H1 (cell line): ENCODE measurements around the gene CYP4B1. TPM values are rescaled to one million over a fixed set of nuclear protein-coding genes. Genes with fewer than 3 reads are reported as not detected.

Experiments
- CTCF ChIA-PET: fragments of 300-600 bp; sonication (Branson Sonifier 250); formaldehyde crosslinking; loops from one replicate; lab custom pipeline; 2021; ENCODE audit not compliant: partially characterized antibody; lab: Charles Lee
- POLR2A ChIA-PET: fragments of 300-600 bp; sonication (Branson Sonifier 250); formaldehyde crosslinking; loops from one replicate; lab custom pipeline; 2021; ENCODE audit warnings: inconsistent platforms; ENCODE audit not compliant: partially characterized antibody; lab: Charles Lee
- DNase-seq, 2 experiments: peaks; one replicate each; pipeline versions ENCODE4 v3.0.0 to v3.0.0-alpha.2; 2010 to 2022; ENCODE audit warnings: low spot score in 2 of 2, low read depth in 1 of 2, mixed read lengths in 1 of 2
- FAIRE-seq: peaks from 2 replicates; lab custom pipeline; 2011; peaks lifted over from hg19 to GRCh38; lab: Jason Lieb, UNC
- H2AFZ ChIP-seq: 2 replicates; pipeline ENCODE4 v1.8.1; 2012; ENCODE audit warnings: low read length, inconsistent platforms
- H2AK5ac ChIP-seq: 2 replicates; pipeline ENCODE4 v1.6.1; 2013; ENCODE audit warnings: low read depth, low read length
- H2BK120ac ChIP-seq: replicated peaks from 2 replicates; pipeline ENCODE3; 2013; ENCODE audit warnings: low read depth, low read length, inconsistent platforms
- H2BK12ac ChIP-seq: 2 replicates; pipeline ENCODE4 v1.6.1; 2013; ENCODE audit warnings: low read depth, low read length
- H2BK15ac ChIP-seq: 2 replicates; pipeline ENCODE4 v1.6.1; 2013; ENCODE audit warnings: low read length
- H2BK20ac ChIP-seq: 2 replicates; pipeline ENCODE4 v1.6.1; 2013; ENCODE audit warnings: low read length
- H2BK5ac ChIP-seq: 2 replicates; pipeline ENCODE4 v1.6.1; 2013; ENCODE audit warnings: low read depth, low read length
- H3K14ac ChIP-seq: 2 replicates; pipeline ENCODE4 v1.6.1; 2013; ENCODE audit warnings: inconsistent platforms; ENCODE audit not compliant: insufficient read length
- H3K18ac ChIP-seq: 2 replicates; pipeline ENCODE4 v1.6.1; 2013; ENCODE audit warnings: low read length; ENCODE audit errors: extremely low read depth
- H3K23ac ChIP-seq: 2 replicates; pipeline ENCODE4 v1.6.1; 2013; ENCODE audit warnings: inconsistent platforms; ENCODE audit not compliant: insufficient read length
- H3K23me2 ChIP-seq: 2 replicates; pipeline ENCODE4 v1.6.1; 2013; ENCODE audit warnings: low read depth, low read length
- H3K27ac ChIP-seq: 2 replicates; pipeline ENCODE4 v1.6.1; 2011; ENCODE audit warnings: low read depth, low read length, inconsistent platforms
- H3K27me3 ChIP-seq, 4 experiments: replicated peaks in 1 of 4; 1 replicate in 1 of 4; 2 replicates in 3 of 4; pipeline versions ENCODE4 v1.6.1 to v1.8.1; 2011 to 2013; ENCODE audit warnings: low read length in 3 of 4, mild to moderate bottlenecking in 3 of 4, inconsistent platforms in 2 of 4, mixed read lengths in 2 of 4, moderate library complexity in 1 of 4; ENCODE audit not compliant: control insufficient read depth in 3 of 4, insufficient read depth in 3 of 4; ENCODE audit errors: extremely low read depth in 1 of 4
- H3K36me3 ChIP-seq, 4 experiments: 2 replicates each; pipeline versions ENCODE4 v1.6.1 to v1.8.1; 2011 to 2013; ENCODE audit warnings: mild to moderate bottlenecking in 4 of 4, low read length in 3 of 4, moderate library complexity in 2 of 4, control low read depth in 1 of 4, inconsistent platforms in 1 of 4; ENCODE audit not compliant: insufficient read depth in 4 of 4, control insufficient read depth in 2 of 4
- H3K4ac ChIP-seq: replicated peaks from 2 replicates; pipeline ENCODE3; 2013; ENCODE audit warnings: low read length, low read depth, mixed read lengths, inconsistent platforms; ENCODE audit not compliant: insufficient read length
- H3K4me1 ChIP-seq, 4 experiments: replicated peaks in 1 of 4; 1 replicate in 1 of 4; 2 replicates in 3 of 4; pipeline versions ENCODE4 v1.6.1 to v1.8.1; 2011 to 2013; ENCODE audit warnings: low read length in 3 of 4, inconsistent platforms in 2 of 4, mixed read lengths in 1 of 4; ENCODE audit not compliant: insufficient read depth in 4 of 4, control insufficient read depth in 3 of 4
- H3K4me2 ChIP-seq, 2 experiments: 2 replicates each; pipeline versions ENCODE4 v1.6.1 to v1.8.1; 2011 to 2013; ENCODE audit warnings: low read depth in 2 of 2, low read length in 2 of 2, control low read depth in 1 of 2, inconsistent platforms in 1 of 2, mild to moderate bottlenecking in 1 of 2; ENCODE audit not compliant: insufficient read depth in 1 of 2
- H3K4me3 ChIP-seq, 4 experiments: fragments of 200-600, 300-600 bp in 1 of 4; sonication (generic), shearing (Covaris generic), sonication (Bioruptor Twin) in 1 of 4; 2 replicates each; pipeline versions ENCODE4 v1.5.1 to v1.8.1; 2011 to 2016; ENCODE audit warnings: low read length in 4 of 4, low read depth in 3 of 4, control low read depth in 2 of 4, inconsistent platforms in 2 of 4, mild to moderate bottlenecking in 2 of 4, mixed read lengths in 1 of 4, moderate library complexity in 1 of 4; ENCODE audit not compliant: insufficient read depth in 2 of 4; ENCODE audit errors: extremely low read depth in 1 of 4
- H3K56ac ChIP-seq: replicated peaks from 2 replicates; pipeline ENCODE3; 2013; ENCODE audit warnings: low read depth, mild to moderate bottlenecking, mixed read lengths, low read length, inconsistent platforms; ENCODE audit not compliant: insufficient read length
- H3K79me1 ChIP-seq: 2 replicates; pipeline ENCODE4 v1.6.1; 2013; ENCODE audit warnings: low read depth, low read length, control low read depth
- H3K79me2 ChIP-seq, 2 experiments: 2 replicates each; pipeline versions ENCODE4 v1.6.1 to v1.8.1; 2012 to 2013; ENCODE audit warnings: low read length in 2 of 2, mild to moderate bottlenecking in 2 of 2, inconsistent platforms in 1 of 2; ENCODE audit not compliant: insufficient read depth in 2 of 2, control insufficient read depth in 1 of 2
- H3K9ac ChIP-seq, 4 experiments: replicated peaks in 1 of 4; 1 replicate in 1 of 4; 2 replicates in 3 of 4; pipeline versions ENCODE4 v1.6.1 to v1.8.1; 2011 to 2013; ENCODE audit warnings: low read depth in 3 of 4, low read length in 3 of 4, control low read depth in 2 of 4, mild to moderate bottlenecking in 2 of 4, moderate library complexity in 2 of 4, inconsistent platforms in 1 of 4; ENCODE audit errors: extremely low read depth in 1 of 4
- H3K9me3 ChIP-seq, 2 experiments: 2 replicates each; pipeline versions ENCODE4 v1.6.1 to v1.8.1; 2012 to 2013; ENCODE audit warnings: mild to moderate bottlenecking in 2 of 2, moderate library complexity in 2 of 2, control low read depth in 1 of 2, inconsistent platforms in 1 of 2, low read depth in 1 of 2, low read length in 1 of 2, mixed read lengths in 1 of 2; ENCODE audit not compliant: insufficient read depth in 2 of 2
- H4K20me1 ChIP-seq, 2 experiments: replicated peaks in 1 of 2; 2 replicates each; pipeline versions ENCODE3 to v1.8.1; 2011 to 2013; ENCODE audit warnings: inconsistent platforms in 2 of 2, low read length in 2 of 2, mild to moderate bottlenecking in 1 of 2; ENCODE audit not compliant: insufficient read depth in 2 of 2, control insufficient read depth in 1 of 2
- H4K5ac ChIP-seq: 2 replicates; pipeline ENCODE4 v1.6.1; 2013; ENCODE audit warnings: low read length, low read depth, mixed read lengths, inconsistent platforms; ENCODE audit not compliant: insufficient read length
- H4K8ac ChIP-seq: 2 replicates; pipeline ENCODE4 v1.8.0; 2013; ENCODE audit warnings: mild to moderate bottlenecking, moderate library complexity, low read length, inconsistent platforms; ENCODE audit not compliant: insufficient read depth; ENCODE audit errors: extremely low read depth
- H4K91ac ChIP-seq: replicated peaks from 2 replicates; pipeline ENCODE3; 2013; ENCODE audit warnings: low read length, mixed read lengths, inconsistent platforms; ENCODE audit not compliant: insufficient read length
- CHD1 ChIP-seq: IDR thresholded peaks from 2 replicates; pipeline ENCODE4 v1.6.1; 2012; ENCODE audit warnings: low read depth, low read length, improper control_type of control experiment
- FOSL1 ChIP-seq: IDR thresholded peaks from 2 replicates; pipeline ENCODE4 v1.6.1; 2011; ENCODE audit warnings: mild to moderate bottlenecking, low read depth, low read length, moderate library complexity; ENCODE audit not compliant: insufficient read depth
- HDAC2 ChIP-seq, 2 experiments: fragments of 300-600 bp in 1 of 2; sonication (generic) in 1 of 2; IDR thresholded peaks; 2 replicates each; pipeline ENCODE4 v1.6.1; 2011 to 2012; ENCODE audit warnings: low read depth in 2 of 2, low read length in 2 of 2, mild to moderate bottlenecking in 2 of 2, moderate library complexity in 2 of 2, borderline replicate concordance in 1 of 2, inconsistent platforms in 1 of 2
- KDM1A ChIP-seq: fragments of 200-600, 300-600 bp; sonication (generic); IDR thresholded peaks from 2 replicates; pipeline ENCODE4 v1.7.1; 2016; ENCODE audit warnings: mild to moderate bottlenecking, low read length, borderline replicate concordance
- MAFK ChIP-seq: IDR thresholded peaks from 2 replicates; pipeline ENCODE4 v1.6.1; 2012; ENCODE audit warnings: low read depth, mild to moderate bottlenecking, improper control_type of control experiment, low read length
- NRF1 ChIP-seq: IDR thresholded peaks from 2 replicates; pipeline ENCODE4 v1.6.1; 2011; ENCODE audit warnings: mild to moderate bottlenecking, low read depth, low read length, improper control_type of control experiment
- SP1 ChIP-seq: IDR thresholded peaks from 2 replicates; pipeline ENCODE4 v1.6.1; 2011; ENCODE audit warnings: low read depth, low read length
- SRF ChIP-seq: IDR thresholded peaks from 2 replicates; pipeline ENCODE4 v1.6.1; 2011; ENCODE audit warnings: mild to moderate bottlenecking, low read depth, low read length, moderate library complexity
- TAF7 ChIP-seq: optimal IDR thresholded peaks from 2 replicates; pipeline ENCODE3; 2011; ENCODE audit warnings: low read depth, mild to moderate bottlenecking, inconsistent platforms, low read length, moderate library complexity, borderline replicate concordance
- TCF12 ChIP-seq: IDR thresholded peaks from 2 replicates; pipeline ENCODE4 v1.6.1; 2011; ENCODE audit warnings: low read depth, mild to moderate bottlenecking, low read length
- TEAD4 ChIP-seq: IDR thresholded peaks from 2 replicates; pipeline ENCODE4 v1.6.1; 2012; ENCODE audit warnings: low read depth, low read length, inconsistent platforms, mixed read lengths
- USF2 ChIP-seq: IDR thresholded peaks from 2 replicates; pipeline ENCODE4 v1.6.1; 2011; ENCODE audit warnings: low read length, improper control_type of control experiment
- YY1 ChIP-seq: IDR thresholded peaks from 2 replicates; pipeline ENCODE4 v1.6.1; 2011; ENCODE audit warnings: low read depth, mild to moderate bottlenecking, low read length
- whole genome bisulfite sequencing, 2 experiments: shearing (Covaris generic) in 1 of 2; methylation state at CpG; one replicate each; pipeline versions ENCODE4 v1.1.6 to v1.1.7; 2013 to 2015; ENCODE audit warnings: low lambda C conversion rate in 2 of 2, mixed read lengths in 2 of 2, inconsistent platforms in 1 of 2, low coverage in 1 of 2, missing lambda C conversion rate in 1 of 2; ENCODE audit not compliant: insufficient replicate concordance in 2 of 2, insufficient coverage in 1 of 2, insufficient read length in 1 of 2; ENCODE audit errors: extremely low coverage in 1 of 2, missing lambda C conversion rate in 1 of 2; 5-methylcytosine and 5-hydroxymethylcytosine counted together
- polyA plus RNA-seq, 7 experiments: library from polyadenylated mRNA; depleted of rRNA in 3 of 7; stranded (reverse) in 5 of 7; unstranded in 2 of 7; fragments of >200 nt in 5 of 7; fragments of 200-250 nt in 2 of 7; gene quantifications; 1 replicate in 5 of 7; 2 replicates in 1 of 7; 4 replicates in 1 of 7; pipeline versions ENCODE4 v1.2.1 to v1.2.3, GENCODE V29; 2011 to 2013; ENCODE audit warnings: missing spikeins in 2 of 7, mixed read lengths in 2 of 7
- total RNA-seq: library from RNA; stranded (reverse); fragmentation: NEBNext Ultra II Directional; extraction: Animal tissue kit (Norgen Biotek cat#: 25700); gene quantifications from 2 replicates; pipeline ENCODE4 v1.2.1, GENCODE V29; 2021

Gene CYP4B1
- total and polyA plus RNA-seq, 2 of the 8 experiments (the other 6 are each of a cell fraction or from before 2014, with no cell fraction given), result 0.23 TPM; not detected in 1

GRCh38 chr1:46810596-46810995 lies 11.8 kb downstream of the CYP4B1 start:
- FAIRE-seq (no peak), DNase-seq (no peak)
- H2BK15ac ChIP-seq, result no peak overlapping the region
- no peak overlapping the region for H2BK12ac ChIP-seq
- no peak overlapping the region for H2BK120ac ChIP-seq
- no peak overlapping the region for H2BK20ac ChIP-seq
- no peak overlapping the region for H2AK5ac ChIP-seq
- H3K36me3 ChIP-seq, result no peaks in the 10 kb centered on the region
- H3K27me3 ChIP-seq, result no peaks in the 10 kb centered on the region
- no peak overlapping the region; the same call in 1 of the 2 replicates for H4K8ac ChIP-seq
- ChIA-PET POLR2A (no interaction called here), CTCF (interaction anchor here (0.8 kb wide), 1 partner anchor 20 kb away, joined by 5 read pairs; no protein-coding TSS in a partner anchor)
- H3K79me1 ChIP-seq, result no peaks in the 10 kb centered on the region
- no peaks in the 10 kb centered on the region for H3K79me2 ChIP-seq
- no peaks in the 10 kb centered on the region for H4K20me1 ChIP-seq
- no peak overlapping the region for H2BK5ac ChIP-seq
- no peak overlapping the region for H3K14ac ChIP-seq
- H3K56ac ChIP-seq, result no peak overlapping the region
- no peak overlapping the region for H3K23ac ChIP-seq
- H3K23me2 ChIP-seq, result no peaks in the 10 kb centered on the region
- WGBS, 2 experiments, result 86% methylated on average over 5 of the region's 5 CpGs; no CpG with 5 or more reads in 1 of the 2 experiments
- H3K27ac ChIP-seq, result no peak overlapping the region
- H3K4me2 ChIP-seq, result no peak overlapping the region
- no peaks in the 10 kb centered on the region for H3K4me1 ChIP-seq
- no peaks in the 10 kb centered on the region for H3K9me3 ChIP-seq
- H4K5ac ChIP-seq, result no peak overlapping the region
- H2AFZ ChIP-seq, result no peak overlapping the region
- H3K4me3 ChIP-seq, result no peak overlapping the region
- no peak overlapping the region for H3K4ac ChIP-seq
- no peak overlapping the region for H3K18ac ChIP-seq
- no peak overlapping the region for H4K91ac ChIP-seq
- H3K9ac ChIP-seq, result no peak overlapping the region
- TF ChIP-seq CHD1, result no peak
- TF ChIP-seq USF2, result no peak
- TF ChIP-seq SP1, result no peak
- TF ChIP-seq NRF1, result no peak
- TF ChIP-seq YY1, result no peak
- TF ChIP-seq SRF, result no peak
- no peak for TF ChIP-seq TEAD4
- no peak for TF ChIP-seq KDM1A
- TF ChIP-seq HDAC2 (IDR thresholded peaks at IDR 0.05; ENCODE audit: borderline replicate concordance in 1 of 2, low read depth in 2 of 2, low read length in 2 of 2), result no peak
- TF ChIP-seq FOSL1, result no peak
- no peak for TF ChIP-seq MAFK
- no peak for TF ChIP-seq TCF12
- no peak for TF ChIP-seq TAF7
